ENCODE results near the gene ADAD2.

DNA sequence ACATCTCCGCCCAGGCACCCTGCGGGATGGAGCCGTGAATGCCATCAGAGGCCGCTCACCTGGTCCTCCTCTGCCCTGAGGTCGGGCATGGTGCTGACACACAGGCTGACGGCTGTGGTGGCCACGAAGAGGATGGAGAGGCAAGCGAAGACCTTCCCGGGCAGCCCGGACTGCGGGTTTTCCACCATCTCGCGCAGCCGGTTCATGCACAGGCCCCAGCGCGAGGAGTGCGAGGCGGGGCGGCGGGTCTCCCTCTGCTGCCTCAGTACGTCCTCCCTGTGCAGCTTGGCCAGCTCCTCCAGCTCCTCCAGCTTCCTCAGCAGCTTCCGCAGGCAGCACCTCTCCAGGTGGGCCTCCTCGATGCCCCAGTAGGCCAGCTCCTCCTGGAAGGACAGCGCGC is 45.7 kb downstream of the ADAD2 start:
- TF ChIP-seq POLR2A (IDR thresholded peaks at IDR 0.05; ENCODE audit: low read length) (no peak), GATA1 (IDR thresholded peaks at IDR 0.05; ENCODE audit: low read depth, low read length) (no peak)

Data from erythroblast (primary cell).